Activated naive CD4-positive, alpha-beta T cell treated with anti-CD3 and anti-CD28 coated beads for 36 hours (primary cell): ENCODE measurements around the gene EXOC3L2. TPM values are rescaled to one million over a fixed set of nuclear protein-coding genes. Genes with fewer than 3 reads are reported as not detected.

Source experiments
- CTCF ChIA-PET: fragments of 350-600 bp; sonication (Branson Sonifier 250); formaldehyde crosslinking; loops from one replicate; lab custom pipeline; 2021; ENCODE audit warnings: antibody characterized with exemption; lab: Charles Lee
- DNase-seq: peaks from one replicate; pipeline ENCODE4 v3.0.0-alpha.2; 2020
- H3K27ac Mint-ChIP-seq: one replicate; pipeline ENCODE4 v1.8.0; 2021; ENCODE audit warnings: mild to moderate bottlenecking, mixed read lengths
- H3K27me3 Mint-ChIP-seq: one replicate; pipeline ENCODE4 v1.8.0; 2021; ENCODE audit warnings: low read depth, mixed read lengths
- H3K36me3 Mint-ChIP-seq: one replicate; pipeline ENCODE4 v1.8.0; 2021; ENCODE audit warnings: low read depth, mixed read lengths
- H3K4me1 Mint-ChIP-seq: one replicate; pipeline ENCODE4 v1.8.0; 2021; ENCODE audit warnings: low read depth, mixed read lengths
- H3K4me3 Mint-ChIP-seq: one replicate; pipeline ENCODE4 v1.8.0; 2021; ENCODE audit warnings: mild to moderate bottlenecking, moderate library complexity, mixed read lengths
- H3K9me3 Mint-ChIP-seq: one replicate; pipeline ENCODE4 v1.8.0; 2021; ENCODE audit warnings: mixed read lengths
- intact Hi-C: fragments of 100-400 bp; cut with micrococcal nuclease; formaldehyde crosslinking; loops from one replicate; pipeline ENCODE4 v1.15.1; 2023
- total RNA-seq, 2 experiments: library from RNA; stranded (reverse); gene quantifications; one replicate each; pipeline ENCODE4 v1.2.3, GENCODE V29; 2021

Gene EXOC3L2
- total RNA-seq, 2 experiments from 2014 or later: not detected

DNA sequence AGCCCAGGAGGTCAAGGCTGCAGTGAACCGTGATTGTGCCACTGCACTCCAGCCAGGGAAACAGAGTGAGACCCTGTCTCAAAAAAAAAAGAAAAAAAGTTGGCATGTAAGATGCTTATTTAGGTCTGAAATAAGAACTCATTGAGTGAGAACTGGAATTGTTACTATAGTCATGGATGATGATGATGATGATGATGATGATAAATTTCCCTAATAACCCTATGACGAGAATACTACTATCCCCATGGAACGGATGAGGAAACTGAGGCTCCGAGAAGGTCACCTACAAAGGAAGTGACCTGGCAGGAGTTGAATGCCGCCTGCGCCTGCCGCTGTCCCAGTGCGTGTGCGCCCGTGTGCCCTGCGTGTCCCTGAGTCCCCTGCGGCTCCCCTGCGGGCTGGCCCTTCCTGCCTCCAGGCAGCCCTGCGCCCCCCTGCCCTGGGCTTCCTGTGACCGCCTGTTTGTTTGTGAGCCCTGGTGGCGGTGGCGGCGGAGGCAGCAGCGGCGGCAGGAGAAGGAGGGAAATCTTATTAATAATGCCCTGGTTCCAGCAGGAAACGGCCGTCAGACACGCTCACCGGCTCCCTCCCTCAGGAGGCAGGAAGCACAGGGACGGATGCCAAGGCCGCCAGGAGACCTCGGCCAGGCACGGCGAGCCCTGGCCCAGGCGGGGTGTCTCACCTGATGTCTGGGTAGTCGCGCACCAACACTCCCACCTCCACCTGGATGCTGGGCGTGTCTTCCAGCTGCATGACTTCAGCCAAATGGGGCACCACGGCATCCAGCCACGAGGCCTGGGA is 29.6 kb downstream of the EXOC3L2 start:
- intact Hi-C loops: no loop called here
- no peak for DNase-seq
- CTCF ChIA-PET: no interaction called here
- Mint-ChIP-seq H3K27me3 (peaks cover 51% of the 10 kb centered on the region), H3K4me3 (no peak overlapping the region), H3K9me3 (no peaks in the 10 kb centered on the region), H3K36me3 (no peaks in the 10 kb centered on the region), H3K27ac (no peak overlapping the region), H3K4me1 (no peaks in the 10 kb centered on the region)

DNA sequence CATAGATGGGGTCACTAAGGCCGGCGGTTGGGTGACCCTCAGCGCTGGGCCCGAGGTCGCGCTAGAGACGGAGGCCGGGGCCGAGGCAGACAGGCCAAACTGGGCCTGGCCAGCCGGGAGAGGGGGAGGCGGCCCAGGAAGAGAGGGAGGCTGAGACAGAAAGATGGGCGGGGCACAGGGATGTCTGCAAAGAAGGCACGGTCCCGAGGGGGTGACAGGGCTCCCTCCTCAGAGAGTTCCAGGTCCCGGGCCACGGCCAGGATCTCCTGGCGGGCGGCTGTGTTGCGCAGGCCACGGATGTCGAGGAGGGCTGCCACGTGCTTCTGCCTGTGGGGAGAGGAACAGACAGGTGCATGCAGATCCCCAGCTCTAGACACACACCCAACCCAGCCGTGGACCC is 32.2 kb downstream of the EXOC3L2 start:
- Mint-ChIP-seq H3K27ac (no peak overlapping the region), H3K27me3 (peaks cover 39% of the 10 kb centered on the region), H3K9me3 (no peaks in the 10 kb centered on the region), H3K4me3 (no peak overlapping the region), H3K4me1 (no peaks in the 10 kb centered on the region), H3K36me3 (no peaks in the 10 kb centered on the region)
- CTCF ChIA-PET: interaction anchor here (0.5 kb wide), 1 partner anchor 233 kb away, joined by 3 read pairs; no protein-coding TSS in a partner anchor
- DNase-seq: no peak
- intact Hi-C loops: no loop called here

DNA sequence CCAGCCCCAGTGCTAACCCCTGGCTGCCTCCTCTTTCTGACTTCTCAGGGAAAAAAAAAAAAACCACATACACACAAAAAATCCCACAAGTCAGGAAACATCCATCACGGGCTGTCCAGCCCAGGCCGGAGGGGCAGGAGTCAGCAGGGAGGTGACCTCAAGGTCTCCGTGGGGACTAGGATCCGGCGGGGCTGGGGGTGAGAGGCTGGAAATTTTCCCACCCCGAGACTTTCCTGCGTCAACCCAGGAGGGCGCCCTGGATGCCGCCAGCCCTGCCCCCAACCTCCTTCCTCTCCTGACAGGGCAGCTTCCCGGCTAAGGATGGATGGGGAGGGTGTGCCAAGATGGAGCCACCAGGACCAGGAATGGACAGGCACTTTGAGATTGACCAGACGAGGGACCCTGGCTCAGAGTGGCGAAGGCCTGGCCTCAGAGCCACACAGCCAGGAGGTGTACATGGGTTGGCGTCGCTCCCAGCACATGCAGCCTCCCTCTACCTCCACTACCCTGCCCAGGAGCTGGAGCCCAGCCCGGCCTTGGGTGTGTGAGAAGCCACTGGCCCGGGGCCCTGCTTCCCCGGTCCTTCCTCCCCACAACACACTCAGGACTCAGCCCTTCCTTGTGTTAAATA is 33.3 kb downstream of the EXOC3L2 start:
- Mint-ChIP-seq H3K4me1 (no peaks in the 10 kb centered on the region), H3K27me3 (peaks cover 33% of the 10 kb centered on the region), H3K27ac (no peak overlapping the region), H3K36me3 (no peaks in the 10 kb centered on the region), H3K9me3 (no peaks in the 10 kb centered on the region), H3K4me3 (no peak overlapping the region)
- DNase-seq: no peak
- intact Hi-C loops: no loop called here
- CTCF ChIA-PET: no interaction called here

DNA sequence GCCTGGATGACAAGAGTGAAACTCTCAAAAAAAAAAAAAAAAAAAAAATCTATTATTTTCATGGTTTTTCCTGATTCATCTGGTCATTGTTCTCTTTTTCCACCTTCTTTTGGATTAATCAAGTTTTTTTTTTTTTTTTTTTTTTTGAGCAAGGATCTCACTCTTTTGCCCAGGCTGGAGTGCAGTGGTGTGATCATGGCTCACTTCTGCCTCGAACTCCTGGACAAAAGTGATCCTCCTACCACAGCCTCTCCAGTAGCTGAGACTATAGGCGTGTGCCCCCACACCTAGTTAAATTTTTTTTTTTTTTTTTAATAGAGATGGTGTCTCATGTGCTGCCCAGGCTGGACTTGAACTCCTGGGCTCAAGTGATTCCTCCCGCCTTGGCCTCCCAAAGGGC is 38.9 kb downstream of the EXOC3L2 start:
- H3K27ac Mint-ChIP-seq: no peak overlapping the region
- no peak overlapping the region for H3K4me3 Mint-ChIP-seq
- H3K36me3 Mint-ChIP-seq: no peaks in the 10 kb centered on the region
- H3K9me3 Mint-ChIP-seq: no peaks in the 10 kb centered on the region
- DNase-seq: no peak
- H3K4me1 Mint-ChIP-seq: no peaks in the 10 kb centered on the region
- CTCF ChIA-PET: interaction anchor here (0.6 kb wide), 1 partner anchor 26 kb away, joined by 3 read pairs; no protein-coding TSS in a partner anchor
- intact Hi-C loops: no loop called here
- H3K27me3 Mint-ChIP-seq: peaks cover 2% of the 10 kb centered on the region

DNA sequence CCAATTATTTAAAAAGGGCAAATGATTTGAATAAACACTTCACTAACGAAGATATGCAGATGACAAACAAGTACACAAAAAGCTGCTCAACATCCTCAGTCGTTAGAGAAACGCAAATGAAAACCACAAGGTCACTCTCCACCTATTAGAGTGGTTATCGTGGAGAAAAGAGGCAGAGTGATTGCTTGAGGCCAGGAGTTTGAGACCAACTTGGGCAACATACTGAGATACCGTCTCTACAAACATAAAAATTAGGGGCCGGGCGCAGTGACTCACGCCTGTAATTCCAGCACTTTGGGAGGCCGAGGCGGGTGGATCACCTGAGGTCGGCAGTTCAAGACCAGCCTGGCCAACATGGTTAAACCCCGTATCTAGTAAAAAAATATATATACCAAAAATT is 39.4 kb downstream of the EXOC3L2 start:
- Mint-ChIP-seq H3K4me1 (no peaks in the 10 kb centered on the region), H3K4me3 (no peak overlapping the region), H3K27me3 (no peaks in the 10 kb centered on the region), H3K27ac (no peak overlapping the region), H3K36me3 (no peaks in the 10 kb centered on the region), H3K9me3 (no peaks in the 10 kb centered on the region)
- CTCF ChIA-PET: interaction anchor here (0.6 kb wide), 1 partner anchor 26 kb away, joined by 3 read pairs; no protein-coding TSS in a partner anchor
- intact Hi-C loops: no loop called here
- DNase-seq: no peak

DNA sequence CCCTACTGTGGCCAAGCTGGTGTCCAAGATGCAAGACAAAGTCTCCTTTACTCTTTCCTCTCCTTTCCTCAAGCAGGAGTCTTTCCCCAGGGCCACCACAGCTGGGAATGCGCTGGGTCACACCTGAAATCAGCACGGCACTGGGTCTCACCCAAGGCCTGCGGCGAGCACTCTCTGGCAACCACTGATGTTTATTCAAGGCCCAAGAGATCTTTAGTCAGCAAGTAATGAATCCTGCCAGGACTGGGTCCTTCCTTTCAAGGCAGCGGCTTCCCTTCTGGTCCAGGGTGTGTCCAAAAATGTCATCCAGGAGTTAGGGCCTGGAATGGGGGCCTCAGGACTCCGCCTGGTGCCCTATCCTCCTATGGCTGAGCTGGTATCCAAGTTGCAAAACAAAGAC is 42.6 kb downstream of the EXOC3L2 start:
- intact Hi-C loops: no loop called here
- CTCF ChIA-PET: no interaction called here
- Mint-ChIP-seq H3K27me3 (no peaks in the 10 kb centered on the region), H3K4me1 (no peaks in the 10 kb centered on the region), H3K36me3 (no peaks in the 10 kb centered on the region), H3K27ac (no peak overlapping the region), H3K4me3 (no peak overlapping the region), H3K9me3 (no peaks in the 10 kb centered on the region)
- no peak for DNase-seq

DNA sequence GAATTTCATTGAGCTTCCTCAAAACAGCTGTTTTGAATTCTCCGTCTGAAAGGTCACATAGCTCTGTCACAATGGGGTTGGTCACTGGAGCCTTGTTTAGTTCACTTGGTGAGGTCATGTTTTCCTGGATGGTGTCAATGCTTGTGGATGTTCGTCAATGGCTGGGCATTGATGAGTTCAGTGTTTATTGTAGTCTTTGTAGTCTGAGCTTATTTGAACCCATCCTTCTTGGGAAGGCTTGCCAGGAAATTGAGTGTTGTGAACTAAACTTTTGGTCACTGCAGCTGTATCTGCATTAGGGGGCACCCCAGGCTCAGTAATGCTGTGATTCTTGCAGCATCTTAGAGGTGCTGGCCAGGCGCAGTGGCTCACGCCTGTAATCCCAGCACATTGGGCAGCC is 44.6 kb downstream of the EXOC3L2 start:
- Mint-ChIP-seq H3K4me3 (no peak overlapping the region), H3K27me3 (no peaks in the 10 kb centered on the region), H3K4me1 (no peaks in the 10 kb centered on the region), H3K36me3 (no peaks in the 10 kb centered on the region), H3K9me3 (no peaks in the 10 kb centered on the region), H3K27ac (no peak overlapping the region)
- intact Hi-C loops: no loop called here
- peak; percentile 19 for DNase-seq
- CTCF ChIA-PET: interaction anchor here (1.9 kb wide), 1 partner anchor 138 kb away, joined by 4 read pairs; no protein-coding TSS in a partner anchor

DNA sequence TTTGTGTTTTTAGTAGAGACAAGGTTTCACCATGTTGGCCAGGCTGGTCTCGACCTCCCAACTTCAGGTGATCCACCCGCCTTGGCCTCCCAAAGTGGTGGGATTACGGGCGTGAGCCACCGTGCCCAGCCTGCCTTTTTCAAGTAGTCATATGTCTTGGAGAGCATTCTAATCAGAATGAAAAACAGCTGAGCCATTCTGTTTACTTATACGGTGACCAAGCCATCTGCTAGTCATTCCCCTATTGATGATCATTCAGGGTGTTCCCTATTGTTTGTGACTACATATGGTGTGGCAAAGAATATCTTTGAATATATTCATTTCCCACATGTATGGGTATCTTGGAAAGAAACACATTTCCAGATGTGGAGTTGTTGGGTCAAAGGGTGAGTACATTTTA is 49.4 kb downstream of the EXOC3L2 start:
- H3K27me3 Mint-ChIP-seq: no peaks in the 10 kb centered on the region
- no peak overlapping the region for H3K27ac Mint-ChIP-seq
- no peak overlapping the region for H3K4me3 Mint-ChIP-seq
- CTCF ChIA-PET: no interaction called here
- H3K36me3 Mint-ChIP-seq: no peaks in the 10 kb centered on the region
- no peaks in the 10 kb centered on the region for H3K9me3 Mint-ChIP-seq
- H3K4me1 Mint-ChIP-seq: no peaks in the 10 kb centered on the region
- DNase-seq: no peak
- intact Hi-C loops: no loop called here

DNA sequence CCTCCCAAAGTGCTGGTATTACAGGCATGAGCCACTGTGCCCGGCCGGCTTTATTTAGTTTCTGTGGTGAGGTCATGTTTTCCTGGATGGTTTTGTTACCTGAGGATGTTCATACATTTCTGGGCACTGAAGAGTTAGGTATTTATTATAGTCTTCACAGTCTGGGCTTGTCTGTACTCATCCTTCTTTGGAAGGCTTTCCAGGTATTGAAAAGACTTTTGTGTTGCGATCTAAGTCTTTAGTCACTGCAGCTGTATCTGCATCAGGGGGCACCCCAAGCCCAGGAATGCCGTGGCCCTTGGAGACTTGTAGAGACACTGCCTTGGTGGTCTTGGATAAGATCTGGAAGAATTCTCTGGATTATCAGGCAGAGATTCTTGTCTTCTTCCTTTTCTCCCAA is 53.8 kb downstream of the EXOC3L2 start:
- CTCF ChIA-PET: no interaction called here

DNA sequence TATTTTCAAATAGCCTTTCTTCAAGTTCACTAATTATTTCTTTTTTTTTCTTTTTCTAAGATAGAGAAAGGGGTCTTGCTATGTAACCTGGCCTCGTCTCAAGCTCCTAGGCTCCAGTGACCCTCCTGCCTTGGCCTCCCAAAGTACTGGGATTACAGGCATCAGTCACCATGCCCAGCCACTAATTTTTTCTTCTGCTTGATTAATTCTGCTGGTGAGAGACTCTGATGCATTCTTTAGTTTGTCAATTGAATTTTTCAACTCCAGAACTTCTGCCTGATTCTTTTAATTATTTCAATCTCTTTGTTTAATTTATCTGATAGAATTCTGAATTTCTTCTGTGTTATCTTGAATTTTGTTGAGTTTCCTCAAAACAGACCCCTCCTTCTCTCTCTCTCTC is 55.2 kb downstream of the EXOC3L2 start:
- H3K27me3 Mint-ChIP-seq: no peaks in the 10 kb centered on the region
- CTCF ChIA-PET: no interaction called here
- H3K9me3 Mint-ChIP-seq: peaks cover 1% of the 10 kb centered on the region
- H3K4me3 Mint-ChIP-seq: no peak overlapping the region
- no peaks in the 10 kb centered on the region for H3K36me3 Mint-ChIP-seq
- H3K27ac Mint-ChIP-seq: no peak overlapping the region
- peaks cover 5% of the 10 kb centered on the region for H3K4me1 Mint-ChIP-seq
- no peak for DNase-seq
- intact Hi-C loops: loop anchor here (5.0 kb wide), 1 partner anchor 288 kb away; no protein-coding TSS in a partner anchor

More for the DNA sequence above, 53.8 kb downstream of the EXOC3L2 start:
- H3K27ac Mint-ChIP-seq: no peak overlapping the region
- no peak for DNase-seq
- no peak overlapping the region for H3K4me3 Mint-ChIP-seq
- peaks cover 5% of the 10 kb centered on the region for H3K4me1 Mint-ChIP-seq
- H3K27me3 Mint-ChIP-seq: no peaks in the 10 kb centered on the region
- intact Hi-C loops: no loop called here
- no peaks in the 10 kb centered on the region for H3K36me3 Mint-ChIP-seq
- H3K9me3 Mint-ChIP-seq: peaks cover 1% of the 10 kb centered on the region

DNA sequence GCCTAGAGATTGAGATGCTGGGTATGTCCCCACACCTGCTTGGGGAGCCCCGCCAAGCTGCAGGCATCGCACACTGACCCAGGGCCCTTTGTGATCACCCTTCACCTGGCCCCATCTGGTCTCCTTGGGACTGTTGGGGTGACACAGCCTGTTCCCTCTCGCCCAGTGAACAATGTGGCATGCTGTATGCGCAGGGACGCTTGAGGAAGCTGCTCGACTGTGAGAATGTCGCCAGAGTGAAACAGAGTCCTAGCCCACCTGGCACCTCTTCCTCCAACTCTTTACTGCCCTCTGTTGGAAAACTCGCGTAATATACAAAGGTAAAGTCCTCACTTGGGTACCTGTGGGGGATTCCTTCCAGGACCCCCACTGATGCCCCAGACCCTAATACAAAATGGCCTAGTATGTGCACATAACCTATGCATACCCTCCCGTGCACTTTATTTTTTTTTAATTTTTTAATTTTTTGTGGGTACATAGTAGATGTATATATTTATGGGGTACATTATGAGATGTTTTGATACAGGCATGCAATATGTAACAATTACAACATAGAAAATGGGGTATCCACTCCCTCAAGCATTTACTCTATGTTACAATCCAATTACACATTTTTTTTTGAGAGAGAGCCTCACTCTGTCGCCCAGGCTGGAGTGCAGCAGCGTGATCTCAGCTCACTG is 57.6 kb downstream of the EXOC3L2 start:
- peaks cover 13% of the 10 kb centered on the region for H3K4me1 Mint-ChIP-seq
- peaks cover 1% of the 10 kb centered on the region for H3K9me3 Mint-ChIP-seq
- intact Hi-C loops: loop anchor here (1.0 to 5.0 kb wide), 4 partner anchors 23 to 285 kb away; no protein-coding TSS in a partner anchor
- no peaks in the 10 kb centered on the region for H3K27me3 Mint-ChIP-seq
- H3K27ac Mint-ChIP-seq: no peak overlapping the region
- CTCF ChIA-PET: interaction anchor here (0.5 to 1.6 kb wide), 16 partner anchors 10 to 150 kb away, joined by 3 to 5 read pairs (median 3); partner anchors contain the start of gene PPP1R37
- peak; percentile 32 for DNase-seq
- H3K36me3 Mint-ChIP-seq: no peaks in the 10 kb centered on the region
- no peak overlapping the region for H3K4me3 Mint-ChIP-seq
